ENCODE measurements around the gene CERCAM. TPM values are rescaled to one million over a fixed set of nuclear protein-coding genes. Genes with fewer than 3 reads are reported as not detected.

The CERCAM gene
- total and polyA plus RNA-seq, 2 of the 4 experiments (the other 2 are of a cell fraction): 15.1 to 118 TPM

DNA sequence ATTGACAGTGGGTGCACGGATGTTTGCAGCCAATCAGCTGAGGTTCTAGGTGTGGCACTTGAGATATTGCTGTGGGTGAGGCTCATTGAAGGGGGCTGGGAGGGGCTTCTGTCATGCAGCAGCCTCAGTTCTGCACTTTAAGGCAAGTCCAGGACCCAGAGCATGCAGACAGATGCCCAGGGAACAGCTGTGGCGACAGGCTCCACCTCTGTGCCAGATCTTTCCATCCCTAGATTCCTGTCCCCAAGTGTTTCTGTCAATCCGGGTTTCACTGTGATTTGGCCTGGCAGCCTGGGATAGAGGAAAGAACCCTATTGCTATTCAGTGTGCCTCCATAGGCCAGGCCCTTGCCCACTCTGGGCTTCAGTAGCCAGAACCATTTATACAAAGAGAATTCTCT lies 20.8 kb upstream of the CERCAM start:
- ATAC-seq (ENCODE audit: low read depth) (no peak), DNase-seq (no peak)
- Histone ChIP-seq H3K27me3 (ENCODE audit: control insufficient read depth, insufficient read depth, low read length) (peaks cover 16% of the 10 kb centered on the region), H3K56ac (ENCODE audit: extremely low read depth, insufficient read depth, low read length) (no peak overlapping the region), H2AK5ac (ENCODE audit: low read depth, low read length) (no peak overlapping the region), H3K27ac (ENCODE audit: insufficient read depth, low read length) (no peak overlapping the region), H3K4ac (ENCODE audit: low read depth, low read length) (no peak overlapping the region), H3K36me3 (ENCODE audit: control insufficient read depth, insufficient read depth, low read length) (no peaks in the 10 kb centered on the region), H4K20me1 (ENCODE audit: insufficient read depth, low read length) (no peaks in the 10 kb centered on the region), H4K91ac (ENCODE audit: insufficient read depth, low read depth, low read length) (no peak overlapping the region), H3K9me1 (ENCODE audit: insufficient read depth, low read length) (no peaks in the 10 kb centered on the region), H3K14ac (replicated peaks; ENCODE audit: low read depth, low read length) (no peak overlapping the region), H2BK20ac (ENCODE audit: low read depth, low read length) (no peak overlapping the region), H2BK120ac (ENCODE audit: low read depth, low read length) (no peak overlapping the region), H3K9ac (ENCODE audit: low read depth, low read length) (no peak overlapping the region), H3K9me3 (ENCODE audit: control insufficient read depth, insufficient read depth, low read length) (no peaks in the 10 kb centered on the region), H4K5ac (ENCODE audit: low read depth, low read length) (no peak overlapping the region), H3K4me1 (ENCODE audit: control insufficient read depth, insufficient read depth, low read length) (no peaks in the 10 kb centered on the region), H3K18ac (ENCODE audit: low read depth, low read length) (no peak overlapping the region), H3K79me1 (ENCODE audit: low read depth in 1 of 2, low read length in 2 of 2) (no peaks in the 10 kb centered on the region), H2BK5ac (ENCODE audit: low read depth, low read length, poor library complexity, severe bottlenecking) (no peak overlapping the region), H3K4me3 (ENCODE audit: insufficient read depth, low read depth, low read length) (no peak overlapping the region), H3K23ac (ENCODE audit: low read depth, low read length) (no peak overlapping the region), H2AFZ (replicated peaks; ENCODE audit: low read length, poor library complexity) (no peak overlapping the region), H2BK15ac (ENCODE audit: low read depth, low read length) (no peak overlapping the region), H2AK9ac (replicated peaks; ENCODE audit: low read depth, low read length, poor library complexity) (no peak overlapping the region), H4K8ac (ENCODE audit: low read depth in 2 of 2, low read length in 2 of 2) (no peak overlapping the region), H3K4me2 (ENCODE audit: low read depth, low read length) (no peak overlapping the region)
- intact Hi-C loops (cut with micrococcal nuclease): no loop called here
- no TSS peak for BruUV-seq (replicated peaks)
- ChIA-PET CTCF (interaction anchor here (1.5 kb wide), 1 partner anchor 20 kb away, joined by 7 read pairs; no protein-coding TSS in a partner anchor), POLR2A (ENCODE audit: unreplicated experiment) (no interaction called here)
- in situ Hi-C loops (cut with MboI; ENCODE audit: low sequenced_read_pairs): no loop called here
- WGBS, 2 experiments (ENCODE audit: extremely low coverage in 2 of 2, insufficient read length in 1 of 2): 68% methylated on average over 2 of the region's 3 CpGs; no CpG with 5 or more reads in 1 of the 2 experiments
- dilution Hi-C loops (cut with HindIII; ENCODE audit: low sequenced_read_pairs, unreplicated experiment): no loop called here
- TF ChIP-seq ELK1 (IDR thresholded peaks at IDR 0.05; ENCODE audit: borderline replicate concordance, low read depth, low read length) (no peak), MAFK (IDR thresholded peaks at IDR 0.05; ENCODE audit: low read depth, low read length) (no peak), MXI1 (IDR thresholded peaks at IDR 0.05; ENCODE audit: borderline replicate concordance, low read depth, low read length) (no peak), RCOR1 (IDR thresholded peaks at IDR 0.05; ENCODE audit: insufficient replicate concordance, low read length) (no peak), BHLHE40 (IDR thresholded peaks at IDR 0.05; ENCODE audit: low read depth, low read length) (no peak), RFX5 (IDR thresholded peaks at IDR 0.05; ENCODE audit: low read depth, low read length) (no peak)
- TF ChIP-seq, protein P1, sequence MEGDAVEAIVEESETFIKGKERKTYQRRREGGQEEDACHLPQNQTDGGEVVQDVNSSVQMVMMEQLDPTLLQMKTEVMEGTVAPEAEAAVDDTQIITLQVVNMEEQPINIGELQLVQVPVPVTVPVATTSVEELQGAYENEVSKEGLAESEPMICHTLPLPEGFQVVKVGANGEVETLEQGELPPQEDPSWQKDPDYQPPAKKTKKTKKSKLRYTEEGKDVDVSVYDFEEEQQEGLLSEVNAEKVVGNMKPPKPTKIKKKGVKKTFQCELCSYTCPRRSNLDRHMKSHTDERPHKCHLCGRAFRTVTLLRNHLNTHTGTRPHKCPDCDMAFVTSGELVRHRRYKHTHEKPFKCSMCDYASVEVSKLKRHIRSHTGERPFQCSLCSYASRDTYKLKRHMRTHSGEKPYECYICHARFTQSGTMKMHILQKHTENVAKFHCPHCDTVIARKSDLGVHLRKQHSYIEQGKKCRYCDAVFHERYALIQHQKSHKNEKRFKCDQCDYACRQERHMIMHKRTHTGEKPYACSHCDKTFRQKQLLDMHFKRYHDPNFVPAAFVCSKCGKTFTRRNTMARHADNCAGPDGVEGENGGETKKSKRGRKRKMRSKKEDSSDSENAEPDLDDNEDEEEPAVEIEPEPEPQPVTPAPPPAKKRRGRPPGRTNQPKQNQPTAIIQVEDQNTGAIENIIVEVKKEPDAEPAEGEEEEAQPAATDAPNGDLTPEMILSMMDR (conservative IDR thresholded peaks at IDR 0.05; ENCODE audit: low read depth, low read length): no peak

Data from IMR-90 (cell line).